Stimulated activated CD8-positive, alpha-beta memory T cell treated with anti-CD3 and anti-CD28 coated beads, Interleukin-7, amount 100 ng/mL, for 24 hours (primary cell): Measurements from ENCODE around the gene GSG1L2.

Experiments
- DNase-seq: peaks from one replicate; pipeline ENCODE4 v3.0.0-alpha.2; 2020; ENCODE audit warnings: low read depth

The GSG1L2 gene

GRCh38 chr17:9821921-9822320 is at the start of gene GSG1L2:
Gene GSG1L2, minus strand, starts transcription at chr17:9822079. Its CDS starts 8 bp downstream, at chr17:9822071.
- DNase-seq, result no peak

GRCh38 chr17:9868552-9868951 is 46.7 kb upstream of the GSG1L2 start:
- no peak for DNase-seq

- DNase-seq, result no peak
These were observed 43.7 kb upstream of the GSG1L2 start for GRCh38 chr17:9865586-9865985.

- DNase-seq, result no peak
These were observed 41.1 kb upstream of the GSG1L2 start for GRCh38 chr17:9862949-9863348.

GRCh38 chr17:9862220-9862619 is 40.3 kb upstream of the GSG1L2 start:
- DNase-seq, result no peak

GRCh38 chr17:9860851-9861250 is 39.0 kb upstream of the GSG1L2 start:
- DNase-seq, result no peak

- no peak for DNase-seq
These were observed 37.9 kb upstream of the GSG1L2 start for GRCh38 chr17:9859781-9860180.

- DNase-seq, result no peak
These were observed 33.2 kb upstream of the GSG1L2 start for GRCh38 chr17:9855036-9855435.

- DNase-seq, result no peak
These were observed 32.4 kb upstream of the GSG1L2 start for GRCh38 chr17:9854255-9854654.

- DNase-seq, result no peak
These were observed 28.3 kb upstream of the GSG1L2 start for GRCh38 chr17:9850151-9850550.

GRCh38 chr17:9845306-9845705 is 23.4 kb upstream of the GSG1L2 start:
- no peak for DNase-seq

GRCh38 chr17:9844153-9844552 is 22.3 kb upstream of the GSG1L2 start:
- no peak for DNase-seq

- no peak for DNase-seq
These were observed 21.5 kb upstream of the GSG1L2 start for GRCh38 chr17:9843152-9844010.

GRCh38 chr17:9842057-9842758 is 20.3 kb upstream of the GSG1L2 start:
- DNase-seq, result no peak

GRCh38 chr17:9839433-9839832 is 17.6 kb upstream of the GSG1L2 start:
- DNase-seq, result no peak

GRCh38 chr17:9837551-9838471 is 15.9 kb upstream of the GSG1L2 start:
- DNase-seq, result no peak

- DNase-seq, result no peak
These were observed 12.0 kb upstream of the GSG1L2 start for GRCh38 chr17:9833922-9834321.

- no peak for DNase-seq
These were observed 8.8 kb upstream of the GSG1L2 start for GRCh38 chr17:9830711-9831110.

- no peak for DNase-seq
These were observed 7.5 kb upstream of the GSG1L2 start for GRCh38 chr17:9829343-9829742.

- no peak for DNase-seq
These were observed 6.7 kb upstream of the GSG1L2 start for GRCh38 chr17:9828296-9829295.

GRCh38 chr17:9825641-9826150 is 3.8 kb upstream of the GSG1L2 start, which contains the start of gene GLP2R:
Gene GLP2R, plus strand, starts transcription at chr17:9825924. Its CDS starts 140 bp downstream, at chr17:9826064.
- DNase-seq, result no peak
